AG04449 (cell line): ENCODE data around the gene OR4D10.

Source experiments
- CTCF ChIA-PET: fragments of 350-600 bp; formaldehyde crosslinking; extraction: SDS; loops from one replicate; lab custom pipeline; 2021; ENCODE audit warnings: antibody characterized with exemption; lab: Yijun Ruan, JAX
- POLR2A ChIA-PET: fragments of 400-600, 350-600 bp; formaldehyde crosslinking; extraction: SDS; loops from one replicate; lab custom pipeline; 2020; ENCODE audit warnings: antibody characterized with exemption, inconsistent platforms; lab: Yijun Ruan, JAX
- DNase-seq: peaks from one replicate; pipeline ENCODE4 v3.0.0-alpha.2; 2010; ENCODE audit warnings: low read depth, low spot score
- H3K4me3 ChIP-seq: 2 replicates; pipeline ENCODE4 v1.5.1; 2011; ENCODE audit warnings: low read depth, mild to moderate bottlenecking, control low read depth, low read length
- TF ChIP-seq, protein P1 (sequence below): IDR thresholded peaks from one replicate; pipeline ENCODE4 v1.5.1; 2011; ENCODE audit warnings: mild to moderate bottlenecking, moderate library complexity, low read length, control low read depth, inconsistent platforms; ENCODE audit not compliant: insufficient read depth; ENCODE audit errors: missing control alignments

Gene OR4D10

DNA sequence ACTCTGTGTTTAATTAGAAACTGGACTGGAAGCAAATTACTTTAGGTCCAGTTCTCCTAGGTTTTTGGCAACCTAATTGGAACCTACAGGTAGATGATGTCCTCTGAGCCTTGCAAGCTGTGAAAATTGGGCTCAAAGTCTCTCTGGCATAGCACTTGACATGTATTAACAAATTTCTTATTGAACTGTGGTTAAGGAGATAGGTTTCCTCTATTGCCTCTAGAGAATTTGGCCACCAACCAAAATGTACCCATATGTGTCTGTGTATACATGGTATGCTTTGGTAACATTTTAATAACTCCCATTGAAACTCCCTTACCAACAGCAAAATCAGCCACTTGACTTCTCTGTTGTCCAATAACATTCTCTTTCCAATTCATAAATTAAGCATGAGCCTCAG is at the start of gene OR4D10:
TSS of gene OR4D10 (plus strand) at position 301 of the 400 bp plus-strand sequence. CDS start 4,115 bp downstream, outside the sequence.
- ChIA-PET CTCF (no interaction called here), POLR2A (no interaction called here)

GRCh38 chr11:59423835-59424234 is 49.3 kb upstream of the OR4D10 start:
- no peak overlapping the region for H3K4me3 ChIP-seq
- CTCF ChIA-PET, result interaction anchor here (1.6 kb wide), 1 partner anchor 22 kb away, joined by 3 read pairs; no protein-coding TSS in a partner anchor
- TF ChIP-seq, protein P1, sequence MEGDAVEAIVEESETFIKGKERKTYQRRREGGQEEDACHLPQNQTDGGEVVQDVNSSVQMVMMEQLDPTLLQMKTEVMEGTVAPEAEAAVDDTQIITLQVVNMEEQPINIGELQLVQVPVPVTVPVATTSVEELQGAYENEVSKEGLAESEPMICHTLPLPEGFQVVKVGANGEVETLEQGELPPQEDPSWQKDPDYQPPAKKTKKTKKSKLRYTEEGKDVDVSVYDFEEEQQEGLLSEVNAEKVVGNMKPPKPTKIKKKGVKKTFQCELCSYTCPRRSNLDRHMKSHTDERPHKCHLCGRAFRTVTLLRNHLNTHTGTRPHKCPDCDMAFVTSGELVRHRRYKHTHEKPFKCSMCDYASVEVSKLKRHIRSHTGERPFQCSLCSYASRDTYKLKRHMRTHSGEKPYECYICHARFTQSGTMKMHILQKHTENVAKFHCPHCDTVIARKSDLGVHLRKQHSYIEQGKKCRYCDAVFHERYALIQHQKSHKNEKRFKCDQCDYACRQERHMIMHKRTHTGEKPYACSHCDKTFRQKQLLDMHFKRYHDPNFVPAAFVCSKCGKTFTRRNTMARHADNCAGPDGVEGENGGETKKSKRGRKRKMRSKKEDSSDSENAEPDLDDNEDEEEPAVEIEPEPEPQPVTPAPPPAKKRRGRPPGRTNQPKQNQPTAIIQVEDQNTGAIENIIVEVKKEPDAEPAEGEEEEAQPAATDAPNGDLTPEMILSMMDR, result no peak
- DNase-seq, result no peak
- POLR2A ChIA-PET, result no interaction called here

More for the DNA sequence above, at the start of gene OR4D10:
- TF ChIP-seq, protein P1, result no peak
- DNase-seq, result no peak
- H3K4me3 ChIP-seq, result no peak within 1 kb of the TSS

DNA sequence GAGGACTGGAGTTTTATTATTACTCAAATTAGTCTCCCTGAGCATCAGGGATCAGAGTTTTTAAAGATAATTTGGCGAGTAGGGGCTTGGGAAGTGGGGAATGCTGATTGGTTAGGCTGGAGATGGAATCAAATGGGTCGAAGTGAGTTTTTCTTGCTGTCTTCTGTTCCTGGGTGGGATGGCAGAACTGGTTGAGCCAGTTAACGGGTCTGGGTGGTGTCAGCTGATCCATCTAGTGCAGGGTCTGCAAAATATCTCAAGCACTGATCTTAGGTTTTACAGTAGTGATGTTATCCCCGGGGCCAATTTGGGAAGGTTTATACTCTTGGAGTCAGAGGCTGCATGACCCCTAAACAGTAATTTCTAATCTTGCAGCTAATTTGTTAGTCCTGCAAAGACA is 48.0 kb upstream of the OR4D10 start:
- CTCF ChIA-PET, result interaction anchor here (1.6 kb wide), 1 partner anchor 23 kb away, joined by 3 read pairs; no protein-coding TSS in a partner anchor
- H3K4me3 ChIP-seq, result no peak overlapping the region
- POLR2A ChIA-PET, result no interaction called here
- TF ChIP-seq, protein P1, result no peak
- no peak for DNase-seq

DNA sequence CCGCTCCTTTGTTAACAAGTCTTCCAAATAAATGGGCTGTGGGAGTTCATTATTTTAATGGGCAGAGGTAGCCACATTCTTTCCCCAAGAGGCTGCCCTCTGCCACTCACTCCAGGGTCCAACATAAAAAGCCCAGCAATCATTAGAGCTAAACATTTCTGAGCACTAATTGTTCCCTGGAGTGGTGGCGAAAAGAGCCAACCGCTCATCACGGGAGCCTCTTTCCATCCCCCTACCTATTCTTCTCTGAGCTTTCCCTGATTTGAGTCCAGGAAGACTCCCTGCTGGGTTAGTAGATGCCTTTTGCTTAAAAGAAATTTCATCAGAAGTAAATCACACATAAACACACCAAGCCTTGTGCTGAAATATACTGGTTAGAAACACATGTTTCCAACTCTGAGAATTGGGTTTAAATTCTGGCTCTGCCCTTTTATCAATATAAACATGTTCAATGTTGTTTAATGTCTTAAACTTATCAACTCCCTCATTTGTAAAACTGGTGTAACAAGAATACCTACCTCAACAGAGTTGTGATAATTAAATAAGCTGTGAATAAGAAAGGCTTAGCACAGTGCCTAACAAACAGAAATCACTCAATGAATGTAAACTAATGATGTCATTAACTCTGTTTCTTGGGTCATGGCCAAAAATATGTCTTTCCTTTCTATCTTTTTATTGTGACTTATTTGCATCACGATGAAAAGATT is 46.6 kb upstream of the OR4D10 start, which contains the start of gene OR5A2:
TSS of gene OR5A2 (minus strand) at position 53 of the 707 bp plus-strand sequence. CDS start 3,460 bp downstream, outside the sequence.
- POLR2A ChIA-PET, result no interaction called here
- CTCF ChIA-PET, result interaction anchor here (1.1 kb wide), 2 partner anchors 10 to 254 kb away, joined by 3 read pairs; partner anchors contain the start of genes DTX4 and OR5A1
- DNase-seq, result no peak

DNA sequence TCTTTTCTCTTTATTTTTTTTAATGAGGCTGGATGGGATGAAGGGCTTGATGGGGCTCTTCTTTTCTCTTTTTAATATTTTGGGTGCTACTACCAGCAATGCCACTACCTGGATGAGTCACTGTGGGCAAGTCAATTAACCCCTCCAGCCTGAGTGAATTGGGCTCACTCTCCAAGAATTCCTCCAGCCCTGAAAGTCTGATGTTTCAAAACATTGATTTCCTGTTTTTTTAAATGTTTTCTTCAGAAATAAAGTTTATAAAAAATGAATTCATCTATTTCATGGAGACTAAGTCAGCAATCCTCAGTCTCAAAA is 46.1 kb upstream of the OR4D10 start:
- TF ChIP-seq, protein P1, result no peak
- no peak overlapping the region for H3K4me3 ChIP-seq
- ChIA-PET CTCF (interaction anchor here (1.1 kb wide), 2 partner anchors 9 to 255 kb away, joined by 3 read pairs; partner anchors contain the start of genes DTX4 and OR5A1), POLR2A (no interaction called here)
- DNase-seq, result no peak

More for the DNA sequence above, 46.6 kb upstream of the OR4D10 start, which contains the start of gene OR5A2:
- TF ChIP-seq, protein P1, result no peak
- H3K4me3 ChIP-seq, result no peak within 1 kb of the TSS

- H3K4me3 ChIP-seq, result no peak overlapping the region
- TF ChIP-seq, protein P1, result peak; percentile 51
- DNase-seq, result no peak
- ChIA-PET CTCF (interaction anchor here (0.8 to 3.3 kb wide), 9 partner anchors 8 to 272 kb away, joined by 3 to 21 read pairs (median 4); partner anchors contain the start of gene DTX4), POLR2A (no interaction called here)
Measured at GRCh38 chr11:59429924-59430516, 43.1 kb upstream of the OR4D10 start.
